Mesenchymal stem cell (in vitro differentiated cells and primary cell): ENCODE measurements around the gene RPA3.
"Not testable (repeated sequence)": the region's sequence is repeated elsewhere in the genome, so short reads cannot be mapped to it uniquely, and the experiment has no call there.

Experiments used
- DNase-seq: peaks from one replicate; pipeline ENCODE4 v3.0.0-alpha.2; 2013
- H2AFZ ChIP-seq: one replicate; pipeline ENCODE4 v1.6.1; 2013; ENCODE audit warnings: low read depth, mild to moderate bottlenecking, control low read depth, inconsistent platforms, low read length, moderate library complexity
- H2AK5ac ChIP-seq: 2 replicates; pipeline ENCODE4 v1.6.1; 2013; ENCODE audit warnings: low read length, moderate library complexity, mild to moderate bottlenecking, inconsistent platforms; ENCODE audit not compliant: severe bottlenecking
- H2BK120ac ChIP-seq: one replicate; pipeline ENCODE4 v1.6.1; 2013; ENCODE audit warnings: low read depth, mild to moderate bottlenecking, inconsistent platforms, low read length, moderate library complexity
- H2BK12ac ChIP-seq, 2 experiments: one replicate each; pipeline ENCODE4 v1.6.1; 2013; ENCODE audit warnings: inconsistent platforms in 2 of 2, low read length in 2 of 2, mild to moderate bottlenecking in 2 of 2, moderate library complexity in 2 of 2, control low read depth in 1 of 2
- H2BK15ac ChIP-seq: one replicate; pipeline ENCODE4 v1.6.1; 2013; ENCODE audit warnings: mild to moderate bottlenecking, low read depth, inconsistent platforms; ENCODE audit not compliant: poor library complexity, severe bottlenecking
- H2BK5ac ChIP-seq: 2 replicates; pipeline ENCODE4 v1.6.1; 2013; ENCODE audit warnings: low read depth, mild to moderate bottlenecking, low read length, control low read depth, inconsistent platforms; ENCODE audit not compliant: poor library complexity, severe bottlenecking
- H3K14ac ChIP-seq, 2 experiments: one replicate each; pipeline ENCODE4 v1.6.1; 2013; ENCODE audit warnings: inconsistent platforms in 2 of 2, low read length in 2 of 2, control low read depth in 1 of 2, mild to moderate bottlenecking in 1 of 2, moderate library complexity in 1 of 2
- H3K18ac ChIP-seq, 2 experiments: one replicate each; pipeline ENCODE4 v1.6.1; 2013; ENCODE audit warnings: inconsistent platforms in 2 of 2, low read length in 2 of 2, control low read depth in 1 of 2, low read depth in 1 of 2, mild to moderate bottlenecking in 1 of 2
- H3K23ac ChIP-seq, 2 experiments: one replicate each; pipeline ENCODE4 v1.6.1; 2013; ENCODE audit warnings: inconsistent platforms in 2 of 2, low read length in 2 of 2, mild to moderate bottlenecking in 2 of 2, moderate library complexity in 2 of 2, control low read depth in 1 of 2
- H3K27ac ChIP-seq: 2 replicates; pipeline ENCODE4 v1.5.1; 2013; ENCODE audit warnings: mild to moderate bottlenecking, moderate library complexity, low read length, control low read depth, inconsistent platforms; ENCODE audit not compliant: poor library complexity, severe bottlenecking
- H3K27me3 ChIP-seq, 2 experiments: 2 replicates each; pipeline versions ENCODE4 v1.6.1 to v1.7.0; 2013; ENCODE audit warnings: low read length in 2 of 2, mild to moderate bottlenecking in 2 of 2, moderate library complexity in 2 of 2, control low read depth in 1 of 2, inconsistent platforms in 1 of 2; ENCODE audit not compliant: control insufficient read depth in 1 of 2, insufficient read depth in 1 of 2
- H3K36me3 ChIP-seq, 2 experiments: 2 replicates each; pipeline versions ENCODE4 v1.6.1 to v1.7.0; 2013; ENCODE audit warnings: low read length in 2 of 2, control low read depth in 1 of 2, inconsistent platforms in 1 of 2, low read depth in 1 of 2, mild to moderate bottlenecking in 1 of 2; ENCODE audit not compliant: insufficient read depth in 2 of 2, control insufficient read depth in 1 of 2
- H3K4ac ChIP-seq, 2 experiments: one replicate each; pipeline ENCODE4 v1.6.1; 2013; ENCODE audit warnings: inconsistent platforms in 2 of 2, low read length in 2 of 2, mild to moderate bottlenecking in 2 of 2, moderate library complexity in 2 of 2, control low read depth in 1 of 2, low read depth in 1 of 2
- H3K4me1 ChIP-seq: 2 replicates; pipeline ENCODE4 v1.6.1; 2013; ENCODE audit warnings: low read depth, low read length, control low read depth; ENCODE audit not compliant: control insufficient read depth, insufficient read depth
- H3K4me2 ChIP-seq: 2 replicates; pipeline ENCODE4 v1.6.1; 2013; ENCODE audit warnings: low read length, mild to moderate bottlenecking, inconsistent platforms; ENCODE audit not compliant: poor library complexity, severe bottlenecking
- H3K4me3 ChIP-seq, 2 experiments: 2 replicates each; pipeline versions ENCODE4 v1.5.1 to v1.7.0; 2013; ENCODE audit warnings: low read length in 2 of 2, mild to moderate bottlenecking in 2 of 2, control low read depth in 1 of 2, low read depth in 1 of 2; ENCODE audit not compliant: insufficient read depth in 1 of 2
- H3K79me1 ChIP-seq: replicated peaks from 2 replicates; pipeline ENCODE4 v1.6.1; 2013; ENCODE audit warnings: mild to moderate bottlenecking, control low read depth, low read length, inconsistent platforms; ENCODE audit not compliant: poor library complexity, severe bottlenecking
- H3K9ac ChIP-seq: 2 replicates; pipeline ENCODE4 v1.7.0; 2013; ENCODE audit warnings: mild to moderate bottlenecking, low read length, moderate library complexity
- H3K9me3 ChIP-seq: 2 replicates; pipeline ENCODE4 v1.7.0; 2013; ENCODE audit warnings: mild to moderate bottlenecking, low read length; ENCODE audit not compliant: control insufficient read depth
- H4K8ac ChIP-seq: one replicate; pipeline ENCODE4 v1.6.1; 2013; ENCODE audit warnings: inconsistent platforms, mild to moderate bottlenecking, low read length, moderate library complexity
- H4K91ac ChIP-seq: one replicate; pipeline ENCODE4 v1.6.1; 2013; ENCODE audit warnings: mild to moderate bottlenecking, low read length, inconsistent platforms
- WGBS: methylation state at CpG from one replicate; pipeline ENCODE4 v1.1.7; 2013; ENCODE audit warnings: mixed read lengths; 5-methylcytosine and 5-hydroxymethylcytosine counted together

RPA3 gene

GRCh38 chr7:7664291-7664690 is 54.1 kb downstream of the RPA3 start:
- Histone ChIP-seq H2BK12ac (no peak overlapping the region), H3K79me1 (peaks cover 20% of the 10 kb centered on the region), H2BK5ac (no peak overlapping the region)

GRCh38 chr7:7662527-7662926 is 55.9 kb downstream of the RPA3 start:
- Histone ChIP-seq H3K9ac (no peak overlapping the region), H2BK5ac (no peak overlapping the region), H3K27ac (no peak overlapping the region), H2BK120ac (no peak overlapping the region), H2BK15ac (no peak overlapping the region), H3K23ac (no peak overlapping the region), H3K14ac (no peak overlapping the region), H4K8ac (no peak overlapping the region), H3K27me3 (no peaks in the 10 kb centered on the region), H3K79me1 (peaks cover 20% of the 10 kb centered on the region), H3K4me2 (no peak overlapping the region), H3K9me3 (no peaks in the 10 kb centered on the region), H3K36me3 (no peaks in the 10 kb centered on the region), H3K4me1 (no peaks in the 10 kb centered on the region), H4K91ac (no peak overlapping the region), H3K18ac (no peak overlapping the region), H3K4ac (no peak overlapping the region), H3K4me3 (no peak overlapping the region), H2BK12ac (peak overlapping the region in 1 of 2 experiments; percentile 42), H2AK5ac (no peak overlapping the region), H2AFZ (no peak overlapping the region)
- peak; percentile 38 for DNase-seq
- 90% methylated on average over 5 of the region's 6 CpGs for WGBS

More at GRCh38 chr7:7664291-7664690, 54.1 kb downstream of the RPA3 start:
- Histone ChIP-seq H3K4me1 (no peaks in the 10 kb centered on the region), H4K91ac (no peak overlapping the region), H4K8ac (no peak overlapping the region), H3K27ac (no peak overlapping the region), H3K18ac (no peak overlapping the region), H3K4ac (no peak overlapping the region), H2BK120ac (no peak overlapping the region), H2AK5ac (no peak overlapping the region), H3K36me3 (no peaks in the 10 kb centered on the region), H3K9ac (no peak overlapping the region), H3K9me3 (no peaks in the 10 kb centered on the region), H3K14ac (no peak overlapping the region), H3K23ac (no peak overlapping the region), H2BK15ac (no peak overlapping the region), H3K27me3 (no peaks in the 10 kb centered on the region), H2AFZ (no peak overlapping the region), H3K4me2 (no peak overlapping the region), H3K4me3 (no peak overlapping the region)
- WGBS = 21% methylated on average over 2 of the region's 3 CpGs
- peak; percentile 34 for DNase-seq

- H3K36me3 ChIP-seq, H3K9ac ChIP-seq, H2BK5ac ChIP-seq, H3K4me2 ChIP-seq, H3K27me3 ChIP-seq, H3K4ac ChIP-seq, H2AK5ac ChIP-seq, H3K14ac ChIP-seq, H2BK15ac ChIP-seq, DNase-seq, H3K18ac ChIP-seq, H3K4me3 ChIP-seq, H3K23ac ChIP-seq, H2BK12ac ChIP-seq, H4K91ac ChIP-seq, H2AFZ ChIP-seq, H3K9me3 ChIP-seq, H4K8ac ChIP-seq, H3K27ac ChIP-seq, H3K4me1 ChIP-seq, H2BK120ac ChIP-seq: not testable (repeated sequence)
- H3K79me1 ChIP-seq = peaks cover 22% of the 10 kb centered on the region
- 80% methylated on average over 1 of the region's 3 CpGs for WGBS
Measured at GRCh38 chr7:7656459-7656858, 61.9 kb downstream of the RPA3 start.

GRCh38 chr7:7654964-7655715 is 63.3 kb downstream of the RPA3 start:
- Histone ChIP-seq H4K8ac (no peak overlapping the region), H2AFZ (no peak overlapping the region), H4K91ac (no peak overlapping the region), H3K4me2 (no peak overlapping the region), H3K4me3 (no peak overlapping the region), H3K18ac (no peak overlapping the region), H3K23ac (no peak overlapping the region), H3K27me3 (no peaks in the 10 kb centered on the region), H2BK12ac (no peak overlapping the region), H2BK15ac (no peak overlapping the region), H3K9me3 (no peaks in the 10 kb centered on the region), H3K4ac (no peak overlapping the region), H2AK5ac (no peak overlapping the region), H2BK120ac (no peak overlapping the region), H3K14ac (no peak overlapping the region), H3K4me1 (no peaks in the 10 kb centered on the region), H3K9ac (no peak overlapping the region), H3K79me1 (peaks cover 20% of the 10 kb centered on the region), H2BK5ac (no peak overlapping the region), H3K27ac (no peak overlapping the region), H3K36me3 (no peaks in the 10 kb centered on the region)
- WGBS = 75% methylated on average over 1 of the region's 4 CpGs
- no peak for DNase-seq
